Adrenal gland (tissue), 12 donors: Measurements from ENCODE around the gene CCDC192. TPM values are rescaled to one million over a fixed set of nuclear protein-coding genes. Genes with fewer than 3 reads are reported as not detected.
"Not testable (repeated sequence)": the region's sequence is repeated elsewhere in the genome, so short reads cannot be mapped to it uniquely, and the experiment has no call there.

Experiments
- DNase-seq, 7 donors: peaks; one replicate each; pipeline ENCODE4 v3.0.0-alpha.2; 2019 to 2020
- H3K27ac ChIP-seq, 5 donors: fragments of 200-600 bp; sonication (generic) in 4 of 5; 1 replicate in 3 of 5; 2 replicates in 2 of 5; pipeline versions ENCODE4 v1.5.1 to v1.8.0; 2016 to 2020; ENCODE audit warnings: mild to moderate bottlenecking in 1 of 5
- H3K27me3 ChIP-seq: fragments of 200-600 bp; 2 replicates; pipeline ENCODE4 v1.8.0; 2021
- H3K36me3 ChIP-seq, 2 donors: fragments of 200-600 bp; replicated peaks in 1 of 2; 1 replicate in 1 of 2; 2 replicates in 1 of 2; pipeline versions ENCODE4 v1.5.1 to v1.8.0; 2018 to 2022
- H3K4me1 ChIP-seq, 2 donors: fragments of 200-600 bp; replicated peaks in 1 of 2; 1 replicate in 1 of 2; 2 replicates in 1 of 2; pipeline versions ENCODE4 v1.5.1 to v1.8.0; 2018 to 2021
- H3K4me3 ChIP-seq, 4 donors: fragments of 200-600 bp; sonication (generic) in 3 of 4; one replicate each; pipeline ENCODE4 v1.5.1; 2016 to 2018
- H3K9me3 ChIP-seq, 3 donors: fragments of 200-600 bp; sonication (generic) in 1 of 3; replicated peaks in 1 of 3; 1 replicate in 2 of 3; 2 replicates in 1 of 3; pipeline versions ENCODE4 v1.5.1 to v1.8.0; 2016 to 2021
- CTCF ChIP-seq, 6 experiments: fragments of 450-650 bp in 4 of 6; fragments of 200-600 bp in 2 of 6; sonication (generic) in 1 of 6; IDR thresholded peaks; 1 replicate in 5 of 6; 2 replicates in 1 of 6; pipeline versions ENCODE4 v1.5.1 to v1.8.0; 2016 to 2021; ENCODE audit warnings: antibody characterized with exemption in 6 of 6, mild to moderate bottlenecking in 2 of 6, moderate library complexity in 1 of 6
- POLR2A ChIP-seq, 2 donors: fragments of 450-650 bp; IDR thresholded peaks; one replicate each; pipeline ENCODE4 v1.6.1; 2017; ENCODE audit warnings: antibody characterized with exemption in 2 of 2, mild to moderate bottlenecking in 2 of 2, moderate library complexity in 1 of 2
- WGBS, 4 donors: extraction: QIAGEN DNeasy Blood & Tissue Kit in 2 of 4; methylation state at CpG; one replicate each; pipeline versions ENCODE4 v1.1.5 to v1.1.7; 2013 to 2017; 5-methylcytosine and 5-hydroxymethylcytosine counted together
- intact Hi-C, 2 donors: fragments of 100-400 bp; cut with DNase I; formaldehyde crosslinking; loops; one replicate each; pipeline versions ENCODE4 v1.14.1 to v1.15.0; 2022 to 2023
- polyA plus RNA-seq, 3 donors: library from polyadenylated mRNA; stranded (reverse); fragments of 200-250 nt in 2 of 3; fragments of 350-450 nt in 1 of 3; fragmentation: Illumina TruSeq in 1 of 3; extraction: RNeasy Lipid Tissue Mini Kit (QIAGEN cat#74804) in 1 of 3; gene quantifications; one replicate each; pipeline ENCODE4 v1.2.3, GENCODE V29; 2013 to 2014
- total RNA-seq, 9 donors: library from RNA; depleted of rRNA in 4 of 9; stranded (reverse); fragments of >200 nt in 4 of 9; fragments of 120-200 nt in 1 of 9; fragmentation: NEBNext Ultra II Directional in 1 of 9; extraction: Animal tissue kit (Norgen Biotek cat#: 25700) in 1 of 9; gene quantifications; one replicate each; pipeline versions ENCODE4 v1.1.0 to v1.2.4, GENCODE V29; 2013 to 2023
- donor health status: healthy with polysubstance abuse.
- donor health status: Bipolar disorder and iron deficiency.
- donor health status: DM: yes; HTN: yes; CAD: no.
- donor health status: DM: no; HTN: no; CAD: no.
- donor health status: DM: no; HTN: no; CAD: no.
- donor health status: DM: yes; HTN: yes; CAD: no.

Gene CCDC192
- total and polyA plus RNA-seq, 12 donors: 0.35 to 0.56 (median 0.46) TPM; not detected in 8

GRCh38 chr5:127777957-127778356, 74.8 kb downstream of the CCDC192 start:
- no peaks in the 10 kb centered on the region for H3K36me3 ChIP-seq
- H3K4me1 ChIP-seq: peaks cover 0 to under 1% of the 10 kb centered on the region in 2 donors
- no peaks in the 10 kb centered on the region for H3K27me3 ChIP-seq
- DNase-seq: no peak
- H3K27ac ChIP-seq: no peak overlapping the region
- peaks cover 0 to 9% (median 0%) of the 10 kb centered on the region in 3 donors for H3K9me3 ChIP-seq
- intact Hi-C loops: no loop called here
- no peak overlapping the region for H3K4me3 ChIP-seq
- TF ChIP-seq CTCF (IDR thresholded peaks at IDR 0.05) (no peak), POLR2A (IDR thresholded peaks at IDR 0.05) (no peak)

- H3K4me3 ChIP-seq, H3K4me1 ChIP-seq, H3K36me3 ChIP-seq, intact Hi-C loops, DNase-seq, H3K9me3 ChIP-seq, H3K27ac ChIP-seq, H3K27me3 ChIP-seq: not testable (repeated sequence)
- WGBS, 4 donors: 94 to 96% (median 96%) methylated on average over 2 of the region's 2 CpGs
These were observed 79.3 kb downstream of the CCDC192 start for GRCh38 chr5:127782450-127782849.

GRCh38 chr5:127785098-127785927, 82.1 kb downstream of the CCDC192 start:
- Histone ChIP-seq H3K27ac (no peak overlapping the region), H3K4me3 (no peak overlapping the region), H3K9me3 (no peaks in the 10 kb centered on the region), H3K27me3 (no peaks in the 10 kb centered on the region), H3K36me3 (no peaks in the 10 kb centered on the region), H3K4me1 (no peaks in the 10 kb centered on the region)
- DNase-seq: no peak
- no peak for TF ChIP-seq POLR2A (IDR thresholded peaks at IDR 0.05)
- no peak for TF ChIP-seq CTCF (IDR thresholded peaks at IDR 0.05)
- intact Hi-C loops: no loop called here
- 75 to 86% (median 80%) methylated on average over 6 of the region's 6 CpGs for WGBS, 4 donors

- TF ChIP-seq POLR2A (IDR thresholded peaks at IDR 0.05) (no peak), CTCF (IDR thresholded peaks at IDR 0.05) (no peak)
- Histone ChIP-seq H3K27me3 (no peaks in the 10 kb centered on the region), H3K9me3 (no peaks in the 10 kb centered on the region), H3K4me3 (no peak overlapping the region), H3K36me3 (no peaks in the 10 kb centered on the region), H3K4me1 (no peaks in the 10 kb centered on the region), H3K27ac (no peak overlapping the region)
- DNase-seq: no peak
- intact Hi-C loops: no loop called here
- 91 to 100% (median 96%) methylated on average over 1 of the region's 1 CpG for WGBS, 4 donors
These were observed 88.2 kb downstream of the CCDC192 start for GRCh38 chr5:127791439-127791838.

- H3K36me3 ChIP-seq, DNase-seq, H3K4me3 ChIP-seq, H3K27me3 ChIP-seq, H3K27ac ChIP-seq, intact Hi-C loops, H3K9me3 ChIP-seq, H3K4me1 ChIP-seq: not testable (repeated sequence)
- WGBS, 4 donors: 84 to 90% (median 87%) methylated on average over 2 of the region's 2 CpGs
These were observed 88.7 kb downstream of the CCDC192 start for GRCh38 chr5:127791908-127792307.
